SKM-1 (cell line): ENCODE results near the gene PKIG.
A peak's percentile ranks its signal among the peaks of the same experiment; 100 is the strongest.
"Not testable (repeated sequence)": the region's sequence is repeated elsewhere in the genome, so short reads cannot be mapped to it uniquely, and the experiment has no call there.

Experiments
- DNase-seq: peaks from one replicate; lab custom pipeline; 2025; ENCODE audit not compliant: unreplicated experiment; lab: John Stamatoyannopoulos, UW

Gene PKIG

GRCh38 chr20:44582311-44583025 is at the start of gene PKIG:
Gene PKIG, plus strand, starts transcription at chr20:44582579. Its CDS starts 31,978 bp downstream, at chr20:44614557.
- no peak for DNase-seq

DNA sequence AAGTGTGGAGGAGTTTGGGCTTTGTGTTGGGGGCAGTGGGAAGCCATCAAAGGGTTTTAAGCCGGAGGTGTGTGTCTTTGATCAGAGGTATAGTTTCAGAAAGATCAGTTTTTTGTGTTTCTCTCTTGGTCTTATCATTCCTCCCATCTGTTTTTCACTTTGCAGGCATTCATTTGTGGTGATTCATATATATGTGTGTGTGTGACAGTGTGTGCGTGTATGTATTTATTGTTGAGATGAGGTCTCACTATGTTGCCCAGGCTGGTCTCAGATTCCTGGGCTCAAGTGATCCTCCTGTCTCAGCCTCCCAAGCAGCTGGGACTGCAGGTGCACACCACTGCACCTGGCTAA is 49.4 kb upstream of the PKIG start:
- DNase-seq = no peak

DNA sequence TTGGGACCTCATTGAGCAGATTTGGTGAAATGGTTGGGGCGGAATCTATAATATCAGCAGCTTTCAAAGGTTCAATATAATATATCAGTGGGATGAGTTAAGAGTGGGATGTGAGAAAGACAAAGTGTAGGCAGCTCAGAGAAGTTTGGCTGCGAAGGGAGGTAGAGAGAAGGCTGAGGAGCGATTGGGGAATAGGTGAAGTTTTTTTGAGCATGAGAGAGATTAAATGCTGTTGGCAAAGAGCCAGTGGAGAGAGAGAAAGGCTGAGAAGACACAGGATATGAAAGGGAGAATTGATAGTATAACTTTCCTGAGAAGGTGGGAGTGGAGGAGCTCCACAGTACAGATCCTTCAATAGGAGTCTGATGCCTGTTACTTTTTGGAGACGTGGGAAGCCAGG is 48.5 kb upstream of the PKIG start:
- DNase-seq = no peak

GRCh38 chr20:44536175-44536574 is 46.2 kb upstream of the PKIG start:
- peak; percentile 14 for DNase-seq

DNA sequence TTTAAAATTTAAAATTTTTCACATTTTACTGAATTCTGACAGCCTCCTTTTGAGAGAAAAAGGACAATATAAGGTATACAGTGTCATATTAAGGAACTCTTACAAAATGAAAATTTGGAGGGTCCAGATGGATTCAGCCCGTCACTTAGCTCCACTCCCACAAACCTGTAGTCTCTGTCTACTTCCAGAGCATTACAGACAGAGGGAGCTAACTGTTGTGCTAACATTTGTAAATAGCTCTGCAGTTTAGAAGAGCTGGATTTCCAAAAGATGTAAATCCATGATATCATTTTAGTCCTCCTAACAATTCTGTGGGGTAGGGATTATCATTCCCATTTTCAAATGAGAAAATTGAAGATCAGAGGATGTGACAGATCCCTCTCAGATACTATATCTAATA is 44.4 kb upstream of the PKIG start:
- DNase-seq = no peak

DNA sequence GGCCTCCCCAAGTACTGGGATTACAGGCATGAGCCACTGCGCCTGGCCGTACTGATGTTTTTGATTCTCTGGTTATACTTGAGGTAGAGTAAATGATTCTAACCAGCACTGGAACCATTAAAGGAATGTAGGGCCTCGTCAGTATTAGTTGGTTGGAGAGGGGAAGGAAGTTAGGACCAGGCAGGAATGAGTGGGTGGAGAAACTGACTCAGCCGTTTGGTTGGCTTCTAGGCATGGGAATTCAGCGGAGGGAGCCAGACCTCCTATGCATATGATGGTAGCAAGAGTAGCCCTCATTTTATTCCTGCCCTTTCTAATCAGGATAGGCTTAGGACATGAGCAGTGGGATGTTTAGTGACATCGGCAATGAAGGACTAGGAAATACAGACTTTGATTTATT is 41.5 kb upstream of the PKIG start:
- no peak for DNase-seq

DNA sequence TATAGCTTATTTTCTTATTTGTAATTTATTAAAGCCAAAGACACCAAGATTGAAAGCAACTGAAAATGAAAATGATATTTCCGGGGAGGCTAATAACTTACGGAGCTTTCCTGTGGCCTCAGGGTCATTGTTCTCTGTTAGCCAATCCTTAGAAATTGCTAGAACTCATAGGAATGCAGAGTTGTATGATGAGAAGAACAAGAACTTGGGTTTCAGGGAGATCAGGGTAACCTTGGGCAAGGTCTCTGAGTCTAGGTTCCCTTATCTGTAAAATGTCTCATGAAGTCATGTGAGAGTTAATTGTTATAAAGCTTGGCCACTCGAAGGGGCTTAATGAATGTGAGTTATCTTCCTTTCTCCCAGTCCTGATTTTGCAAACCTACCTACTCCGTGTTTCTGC is 40.4 kb upstream of the PKIG start:
- DNase-seq = no peak

- DNase-seq = peak; percentile 50
These were observed 39.5 kb upstream of the PKIG start for GRCh38 chr20:44542890-44543289.

DNA sequence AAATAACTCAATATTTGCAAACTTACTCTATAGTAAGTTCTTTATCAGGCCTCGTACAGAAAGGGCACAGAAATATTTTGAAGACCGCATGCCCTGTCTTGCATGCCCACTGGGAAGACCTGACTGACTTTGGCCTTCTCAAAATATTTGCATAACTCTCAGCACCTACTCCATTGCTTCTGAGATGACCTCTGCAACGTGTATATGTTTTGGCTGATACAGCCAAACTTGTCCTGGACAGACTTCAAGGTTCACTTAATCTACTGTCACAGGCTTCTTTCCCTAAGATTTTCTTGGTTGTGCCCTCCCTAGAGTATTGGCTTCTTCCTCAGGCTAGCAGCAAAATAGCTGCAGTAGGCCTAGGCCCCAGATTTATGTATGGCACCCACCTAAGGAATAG is 39.0 kb upstream of the PKIG start:
- DNase-seq = no peak

- DNase-seq = no peak
These were observed 38.1 kb upstream of the PKIG start for GRCh38 chr20:44544263-44544662.

GRCh38 chr20:44547419-44547818 is 35.0 kb upstream of the PKIG start:
- DNase-seq = no peak

- no peak for DNase-seq
These were observed 33.3 kb upstream of the PKIG start for GRCh38 chr20:44549123-44549522.

DNA sequence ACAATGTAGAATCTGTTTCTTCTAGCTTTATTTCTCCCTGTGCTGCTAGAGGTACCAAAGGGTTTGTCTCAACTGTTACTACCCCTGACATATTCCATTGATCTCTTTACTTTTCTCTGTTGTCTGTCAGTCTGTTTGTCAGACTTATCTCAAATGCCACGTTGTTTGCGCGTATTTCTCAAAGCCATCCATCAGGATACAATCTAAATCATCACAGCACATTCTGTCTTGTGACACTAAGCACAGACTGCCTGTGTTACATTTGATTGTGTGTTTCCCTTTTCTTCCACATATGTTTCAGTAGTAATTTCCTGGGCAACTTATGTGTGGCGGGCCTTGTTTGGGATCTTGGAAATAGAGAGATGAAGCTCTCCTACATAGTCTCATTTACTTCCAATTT is 30.3 kb upstream of the PKIG start:
- DNase-seq = no peak

DNA sequence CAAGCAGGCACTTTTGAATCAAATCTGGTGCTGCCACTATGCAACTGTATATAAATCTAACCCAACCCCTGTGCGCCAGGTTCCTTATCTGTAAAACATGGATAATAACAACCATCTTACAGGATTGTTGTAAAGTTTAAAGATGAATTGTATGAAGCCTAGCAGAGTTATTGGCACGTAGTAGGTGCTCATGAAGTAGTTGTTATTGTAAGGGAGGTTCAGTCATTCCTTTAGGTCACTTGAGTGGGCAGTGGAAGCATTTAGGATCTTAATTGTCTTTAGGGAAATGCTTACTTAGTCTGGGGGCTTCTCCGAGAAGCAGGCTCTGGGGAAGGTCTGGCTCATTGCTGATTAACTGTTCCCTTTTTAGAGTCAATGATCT is 29.8 kb upstream of the PKIG start:
- no peak for DNase-seq

DNA sequence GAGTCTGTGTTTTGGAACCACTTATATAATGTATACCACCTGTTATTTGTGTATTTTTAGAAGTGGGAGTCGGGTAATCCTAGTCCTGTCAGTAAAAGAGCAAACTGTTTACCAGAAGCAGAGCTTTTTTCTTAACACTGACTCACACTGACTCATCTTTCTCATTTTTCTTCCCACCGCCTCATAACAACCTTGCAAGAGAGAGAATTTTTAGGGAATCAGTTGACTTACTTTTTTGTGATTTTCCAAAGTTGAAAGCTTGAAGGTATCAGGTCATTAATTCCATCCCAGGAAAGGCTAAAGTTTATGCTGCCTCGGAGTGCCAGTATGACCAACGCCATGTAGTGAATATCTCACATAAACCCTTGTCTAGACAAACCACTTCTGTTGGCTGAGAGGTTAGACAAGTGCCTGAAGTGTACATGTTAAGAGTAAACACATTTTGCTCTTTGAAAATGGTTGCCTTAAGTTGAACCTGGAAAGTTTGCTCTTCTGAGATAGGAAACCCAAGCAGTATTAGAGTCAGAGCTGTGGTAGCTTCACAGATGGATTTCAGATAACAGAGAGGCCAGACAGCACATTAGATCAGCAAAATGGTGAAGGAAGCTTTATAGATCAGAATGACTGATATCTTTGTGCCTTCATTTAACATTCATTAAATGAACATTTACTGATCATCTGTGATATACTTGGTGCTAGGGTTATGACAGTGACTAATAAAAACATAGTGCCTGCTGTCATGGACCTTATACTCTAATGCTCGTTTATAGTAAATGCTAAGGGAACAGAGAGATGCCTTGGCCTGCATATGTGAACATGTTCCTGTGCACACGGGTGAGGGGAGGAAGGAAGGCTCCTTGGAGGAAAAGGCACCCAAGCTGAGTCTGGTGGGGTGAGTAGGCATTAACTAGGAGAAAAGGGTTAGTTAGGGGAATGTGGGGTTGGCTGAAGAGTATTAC is 29.1 kb upstream of the PKIG start:
- no peak for DNase-seq

GRCh38 chr20:44559302-44559701 is 23.1 kb upstream of the PKIG start:
- no peak for DNase-seq

DNA sequence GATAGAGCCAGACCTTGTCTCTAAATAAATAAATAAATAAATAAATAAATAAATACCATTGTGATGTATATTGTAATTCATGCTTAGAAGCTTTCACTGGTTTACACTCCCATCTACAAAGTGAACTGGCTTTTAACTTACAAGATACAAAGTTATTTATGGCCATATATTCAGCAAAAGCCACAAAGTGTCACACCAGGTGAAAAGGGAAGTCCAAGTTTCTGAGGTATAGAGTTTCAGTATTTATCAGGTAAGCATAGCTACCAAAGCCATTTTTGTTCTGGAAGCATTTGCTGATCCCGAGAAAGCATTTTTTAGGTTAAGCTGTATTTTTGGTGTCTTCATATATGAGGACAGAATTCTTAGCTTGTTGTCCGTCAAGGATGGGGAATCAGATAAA is 22.1 kb upstream of the PKIG start:
- DNase-seq = no peak

- DNase-seq = not testable (repeated sequence)
These were observed 21.6 kb upstream of the PKIG start for GRCh38 chr20:44560818-44561217.

DNA sequence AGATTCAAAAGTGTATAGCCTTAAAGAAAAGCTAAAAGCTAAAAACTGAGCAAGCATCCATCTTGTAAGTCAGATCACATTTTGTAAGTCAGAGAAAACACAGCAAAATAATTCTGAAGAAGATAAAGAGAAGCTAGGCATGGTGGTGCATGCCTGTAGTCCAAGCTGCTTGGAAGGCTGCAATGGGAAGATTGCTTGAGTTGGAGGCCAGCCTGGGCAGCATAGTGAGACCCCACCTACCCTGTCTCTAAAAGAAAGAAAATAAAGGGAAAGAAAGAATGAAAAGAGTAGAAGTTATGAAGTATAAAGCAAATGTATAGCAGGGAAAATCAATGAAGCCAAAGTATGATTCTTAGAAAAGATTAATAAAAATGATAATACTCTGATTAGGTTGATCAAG is 20.5 kb upstream of the PKIG start:
- no peak for DNase-seq

- no peak for DNase-seq
These were observed 16.4 kb upstream of the PKIG start for GRCh38 chr20:44566018-44566417.

DNA sequence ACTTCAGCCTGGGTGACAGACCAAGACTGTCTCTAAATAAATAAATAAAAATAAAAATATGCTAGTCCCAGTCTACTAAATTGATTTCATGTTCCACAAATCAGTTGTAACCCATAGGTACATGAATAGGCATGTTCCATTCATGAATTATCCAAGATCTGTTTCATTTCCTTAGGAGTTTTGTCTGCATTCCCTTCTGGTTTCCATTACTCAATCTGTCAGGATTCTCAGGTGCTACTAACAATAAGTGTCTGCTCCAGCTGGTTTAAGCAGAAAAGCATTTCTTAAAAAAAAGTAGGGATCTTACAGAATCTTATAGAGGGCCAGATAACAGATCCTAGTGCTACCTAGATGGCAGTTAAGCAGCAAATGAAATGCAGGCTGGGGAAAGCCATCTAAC is 15.6 kb upstream of the PKIG start:
- no peak for DNase-seq

GRCh38 chr20:44570367-44570766 is 12.0 kb upstream of the PKIG start:
- DNase-seq = no peak
